ENCODE results near the gene ZNF891. TPM values are rescaled to one million over a fixed set of nuclear protein-coding genes. Genes with fewer than 3 reads are reported as not detected.

Gene ZNF891
- total RNA-seq, 5 donors from 2014 or later (not counting 1 experiment from before 2014, with no cell fraction given): 4.9 to 6.0 (median 5.1) TPM

GRCh38 chr12:133135747-133136146, 5.7 kb upstream of the ZNF891 start:
- ATAC-seq (replicated peaks in 1 of 4) (no peak), DNase-seq (no peak)
- peaks cover 44 to 75% (median 56%) of the 10 kb centered on the region in 3 donors for H3K9me3 Mint-ChIP-seq
- CTCF ChIA-PET: no interaction called here
- 100% methylated on average over 1 of the region's 2 CpGs for WGBS (ENCODE audit: insufficient coverage)
- H3K4me1 ChIP-seq (ENCODE audit: control insufficient read depth in 1 of 2, extremely low read depth in 1 of 2, insufficient read depth in 2 of 2, low read length in 2 of 2): peaks cover 3 to 4% of the 10 kb centered on the region in 2 experiments
- peaks cover 18 to 28% of the 10 kb centered on the region in 2 donors for H3K36me3 ChIP-seq (ENCODE audit: control insufficient read depth in 2 of 2, extremely low read depth in 1 of 2, insufficient read depth in 1 of 2, low read length in 1 of 2)
- H3K4me3 Mint-ChIP-seq: no peak overlapping the region
- H3K27me3 Mint-ChIP-seq: no peaks in the 10 kb centered on the region
- POLR2A ChIA-PET: no interaction called here
- H3K9me3 ChIP-seq: peaks cover 43% of the 10 kb centered on the region
- H3K4me3 ChIP-seq (ENCODE audit: control insufficient read depth in 1 of 2, extremely low read depth in 1 of 2, low read length in 1 of 2): no peak overlapping the region
- no peaks in the 10 kb centered on the region for H3K27me3 ChIP-seq (replicated peaks in 1 of 2; ENCODE audit: control insufficient read depth in 2 of 2, extremely low read depth in 1 of 2, insufficient read depth in 2 of 2, low read length in 1 of 2)
- peaks cover 85% of the 10 kb centered on the region for H3K36me3 Mint-ChIP-seq
- no peak overlapping the region for H3K27ac ChIP-seq (ENCODE audit: low read length)
- no peak overlapping the region for H3K27ac Mint-ChIP-seq
- peaks cover 10 to 14% (median 12%) of the 10 kb centered on the region in 3 donors for H3K4me1 Mint-ChIP-seq

GRCh38 chr12:133130808-133131128, 694 bp upstream of the ZNF891 start:
- H3K4me1 ChIP-seq (ENCODE audit: control insufficient read depth in 1 of 2, extremely low read depth in 1 of 2, insufficient read depth in 2 of 2, low read length in 2 of 2): peaks cover 5 to 16% of the 10 kb centered on the region in 2 experiments
- Mint-ChIP-seq H3K9me3 (peaks cover 25 to 48% (median 28%) of the 10 kb centered on the region in 3 donors), H3K27ac (peak overlapping the region; percentile 97 to 98), H3K27me3 (no peaks in the 10 kb centered on the region), H3K4me1 (peaks cover 19 to 29% (median 22%) of the 10 kb centered on the region in 3 donors), H3K36me3 (peaks cover 69% of the 10 kb centered on the region), H3K4me3 (peak overlapping the region; percentile 92 to 97 (median 92))
- H3K9me3 ChIP-seq: peaks cover 18% of the 10 kb centered on the region
- ChIA-PET POLR2A (interaction anchor here in 1 of 2 donors (0.6 to 2.9 kb wide), 5 partner anchors 9 to 218 kb away, joined by 3 to 16 read pairs (median 5); partner anchors contain the start of genes ZNF140 and ZNF26), CTCF (interaction anchor here (0.6 to 1.9 kb wide), 3 partner anchors 49 to 174 kb away, joined by 3 to 5 read pairs (median 3); partner anchors contain the start of gene ZNF268 (in 1 of the 2))
- peaks cover 5 to 11% of the 10 kb centered on the region in 2 donors for H3K36me3 ChIP-seq (ENCODE audit: control insufficient read depth in 2 of 2, extremely low read depth in 1 of 2, insufficient read depth in 1 of 2, low read length in 1 of 2)
- no peaks in the 10 kb centered on the region for H3K27me3 ChIP-seq (replicated peaks in 1 of 2; ENCODE audit: control insufficient read depth in 2 of 2, extremely low read depth in 1 of 2, insufficient read depth in 2 of 2, low read length in 1 of 2)
- peak in 24 of 35 experiments; percentile 32 to 72 (median 58) for DNase-seq
- 0% methylated on average over 5 of the region's 17 CpGs for WGBS (ENCODE audit: insufficient coverage)
- peak overlapping the region; percentile 97 for H3K27ac ChIP-seq (ENCODE audit: low read length)
- ATAC-seq (replicated peaks in 1 of 4): peak in 3 of 4 experiments; percentile 1 to 35 (median 2)
- peak overlapping the region; percentile 80 to 85 for H3K4me3 ChIP-seq (ENCODE audit: control insufficient read depth in 1 of 2, extremely low read depth in 1 of 2, low read length in 1 of 2)

- 22% methylated on average over 19 of the region's 26 CpGs for WGBS (ENCODE audit: insufficient coverage)
- peaks cover 19 to 29% (median 26%) of the 10 kb centered on the region in 3 donors for H3K4me1 Mint-ChIP-seq
- DNase-seq (peak in 2 of 35 experiments; percentile 4 to 9), ATAC-seq (replicated peaks in 1 of 4) (peak in 2 of 4 experiments; percentile 2 to 6)
- H3K9me3 Mint-ChIP-seq: peaks cover 19 to 46% (median 24%) of the 10 kb centered on the region in 3 donors
- Histone ChIP-seq H3K9me3 (peaks cover 17% of the 10 kb centered on the region), H3K4me1 (ENCODE audit: control insufficient read depth in 1 of 2, extremely low read depth in 1 of 2, insufficient read depth in 2 of 2, low read length in 2 of 2) (peaks cover 5 to 16% of the 10 kb centered on the region in 2 experiments), H3K27me3 (replicated peaks in 1 of 2; ENCODE audit: control insufficient read depth in 2 of 2, extremely low read depth in 1 of 2, insufficient read depth in 2 of 2, low read length in 1 of 2) (no peaks in the 10 kb centered on the region), H3K27ac (ENCODE audit: low read length) (peak overlapping the region; percentile 97), H3K4me3 (ENCODE audit: control insufficient read depth in 1 of 2, extremely low read depth in 1 of 2, low read length in 1 of 2) (peak overlapping the region; percentile 80 to 85), H3K36me3 (ENCODE audit: control insufficient read depth in 2 of 2, extremely low read depth in 1 of 2, insufficient read depth in 1 of 2, low read length in 1 of 2) (peaks cover 0 to 6% of the 10 kb centered on the region in 2 donors)
- no peaks in the 10 kb centered on the region for H3K27me3 Mint-ChIP-seq
- H3K27ac Mint-ChIP-seq: peak overlapping the region; percentile 63 to 97
- H3K36me3 Mint-ChIP-seq: peaks cover 69% of the 10 kb centered on the region
- H3K4me3 Mint-ChIP-seq: peak overlapping the region; percentile 92 to 97 (median 92)
- ChIA-PET POLR2A (interaction anchor here in 1 of 2 donors (0.6 to 2.9 kb wide), 2 partner anchors 49 to 85 kb away, joined by 3 to 16 read pairs; no protein-coding TSS in a partner anchor), CTCF (interaction anchor here in 1 of 2 donors (0.7 to 1.1 kb wide), 2 partner anchors 52 to 92 kb away, joined by 3 to 5 read pairs; partner anchors contain the start of gene ZNF268)
Observed at GRCh38 chr12:133129368-133130037, 571 bp downstream of the ZNF891 start.

- H3K4me3 Mint-ChIP-seq: peak overlapping the region in 1 of 3 donors; percentile 18
- H3K27ac ChIP-seq (ENCODE audit: low read length): no peak overlapping the region
- WGBS (ENCODE audit: insufficient coverage): 100% methylated on average over 1 of the region's 2 CpGs
- peaks cover 4 to 10% (median 8%) of the 10 kb centered on the region in 3 donors for H3K4me1 Mint-ChIP-seq
- ChIA-PET CTCF (no interaction called here), POLR2A (no interaction called here)
- H3K36me3 Mint-ChIP-seq: peaks cover 69% of the 10 kb centered on the region
- no peak overlapping the region for H3K27ac Mint-ChIP-seq
- H3K9me3 Mint-ChIP-seq: peaks cover 23 to 52% (median 37%) of the 10 kb centered on the region in 3 donors
- no peak overlapping the region for H3K4me3 ChIP-seq (ENCODE audit: control insufficient read depth in 1 of 2, extremely low read depth in 1 of 2, low read length in 1 of 2)
- no peaks in the 10 kb centered on the region for H3K27me3 ChIP-seq (replicated peaks in 1 of 2; ENCODE audit: control insufficient read depth in 2 of 2, extremely low read depth in 1 of 2, insufficient read depth in 2 of 2, low read length in 1 of 2)
- H3K27me3 Mint-ChIP-seq: no peaks in the 10 kb centered on the region
- DNase-seq (no peak), ATAC-seq (replicated peaks in 1 of 4) (no peak)
- H3K36me3 ChIP-seq (ENCODE audit: control insufficient read depth in 2 of 2, extremely low read depth in 1 of 2, insufficient read depth in 1 of 2, low read length in 1 of 2): peaks cover 5 to 20% of the 10 kb centered on the region in 2 donors
- peaks cover 36% of the 10 kb centered on the region for H3K9me3 ChIP-seq
- H3K4me1 ChIP-seq (ENCODE audit: control insufficient read depth in 1 of 2, extremely low read depth in 1 of 2, insufficient read depth in 2 of 2, low read length in 2 of 2): peaks cover 0 to 6% of the 10 kb centered on the region in 2 experiments
Observed at GRCh38 chr12:133124674-133125073, 5.4 kb downstream of the ZNF891 start.

- no peak for ATAC-seq (replicated peaks in 1 of 4)
- H3K4me3 ChIP-seq (ENCODE audit: control insufficient read depth in 1 of 2, extremely low read depth in 1 of 2, low read length in 1 of 2): no peak overlapping the region
- no peaks in the 10 kb centered on the region for H3K4me1 ChIP-seq (ENCODE audit: control insufficient read depth in 1 of 2, extremely low read depth in 1 of 2, insufficient read depth in 2 of 2, low read length in 2 of 2)
- H3K27ac ChIP-seq (ENCODE audit: low read length): no peak overlapping the region
- Mint-ChIP-seq H3K27me3 (no peaks in the 10 kb centered on the region), H3K36me3 (peaks cover 74% of the 10 kb centered on the region), H3K27ac (no peak overlapping the region), H3K4me3 (no peak overlapping the region), H3K9me3 (peaks cover 39 to 67% (median 54%) of the 10 kb centered on the region in 3 donors), H3K4me1 (peaks cover 0 to 4% (median 0%) of the 10 kb centered on the region in 3 donors)
- DNase-seq: no peak
- CTCF ChIA-PET: interaction anchor here in 1 of 2 donors (1.1 kb wide), 1 partner anchor 11 kb away, joined by 3 read pairs; no protein-coding TSS in a partner anchor
- no peaks in the 10 kb centered on the region for H3K27me3 ChIP-seq (replicated peaks in 1 of 2; ENCODE audit: control insufficient read depth in 2 of 2, extremely low read depth in 1 of 2, insufficient read depth in 2 of 2, low read length in 1 of 2)
- H3K36me3 ChIP-seq (ENCODE audit: control insufficient read depth in 2 of 2, extremely low read depth in 1 of 2, insufficient read depth in 1 of 2, low read length in 1 of 2): peaks cover 7 to 18% of the 10 kb centered on the region in 2 donors
- WGBS (ENCODE audit: insufficient coverage): no CpG with 5 or more reads among the region's 3 CpGs
- peaks cover 52% of the 10 kb centered on the region for H3K9me3 ChIP-seq
- POLR2A ChIA-PET: interaction anchor here in 1 of 2 donors (0.6 kb wide), 1 partner anchor 70 kb away, joined by 3 read pairs; no protein-coding TSS in a partner anchor
Observed at GRCh38 chr12:133120385-133121191, 9.5 kb downstream of the ZNF891 start.

- DNase-seq: no peak
- H3K27ac ChIP-seq (ENCODE audit: low read length): no peak overlapping the region
- H3K4me3 ChIP-seq (ENCODE audit: control insufficient read depth in 1 of 2, extremely low read depth in 1 of 2, low read length in 1 of 2): no peak overlapping the region
- peaks cover 9 to 22% of the 10 kb centered on the region in 2 donors for H3K36me3 ChIP-seq (ENCODE audit: control insufficient read depth in 2 of 2, extremely low read depth in 1 of 2, insufficient read depth in 1 of 2, low read length in 1 of 2)
- no peaks in the 10 kb centered on the region for H3K4me1 ChIP-seq (ENCODE audit: control insufficient read depth in 1 of 2, extremely low read depth in 1 of 2, insufficient read depth in 2 of 2, low read length in 2 of 2)
- Mint-ChIP-seq H3K27me3 (no peaks in the 10 kb centered on the region), H3K9me3 (peaks cover 7 to 69% (median 51%) of the 10 kb centered on the region in 3 donors), H3K4me3 (no peak overlapping the region), H3K27ac (no peak overlapping the region), H3K36me3 (peaks cover 74% of the 10 kb centered on the region), H3K4me1 (no peaks in the 10 kb centered on the region)
- POLR2A ChIA-PET: no interaction called here
- no peaks in the 10 kb centered on the region for H3K27me3 ChIP-seq (replicated peaks in 1 of 2; ENCODE audit: control insufficient read depth in 2 of 2, extremely low read depth in 1 of 2, insufficient read depth in 2 of 2, low read length in 1 of 2)
- ATAC-seq (replicated peaks in 1 of 4): no peak
- WGBS (ENCODE audit: insufficient coverage): no CpG with 5 or more reads among the region's 2 CpGs
- CTCF ChIA-PET: no interaction called here
- H3K9me3 ChIP-seq: peaks cover 48% of the 10 kb centered on the region
Observed at GRCh38 chr12:133108150-133108549, 21.9 kb downstream of the ZNF891 start.

All from T-cell (primary cell).